HEK293T (cell line): Measurements from ENCODE around the gene CDH18.
"Not testable (repeated sequence)": the region's sequence is repeated elsewhere in the genome, so short reads cannot be mapped to it uniquely, and the experiment has no call there.

Experiments used
- CTCF ChIA-PET: fragments of 350-600 bp; formaldehyde crosslinking; extraction: SDS; loops from one replicate; lab custom pipeline; 2021; ENCODE audit warnings: antibody characterized with exemption, inconsistent platforms; lab: Yijun Ruan, JAX
- POLR2A ChIA-PET: fragments of 350-600 bp; formaldehyde crosslinking; extraction: SDS; loops from one replicate; lab custom pipeline; 2020; ENCODE audit warnings: antibody characterized with exemption, inconsistent platforms; lab: Yijun Ruan, JAX
- DNase-seq: peaks from one replicate; pipeline ENCODE4 v3.0.0; 2012; ENCODE audit warnings: mixed read lengths; ENCODE audit errors: extremely low spot score
- ARNT ChIP-seq: fragments of 450-650 bp; IDR thresholded peaks from 2 replicates; pipeline ENCODE4 v1.6.1; 2017; ENCODE audit warnings: mild to moderate bottlenecking
- BHLHE40 ChIP-seq: fragments of 450-650 bp; IDR thresholded peaks from 2 replicates; pipeline ENCODE4 v1.6.1; 2016; ENCODE audit warnings: mild to moderate bottlenecking, moderate library complexity, borderline replicate concordance
- CTBP1 ChIP-seq: fragments of 450-650 bp; IDR thresholded peaks from 2 replicates; pipeline ENCODE4 v1.6.1; 2016; ENCODE audit warnings: borderline replicate concordance
- ELF4 ChIP-seq: fragments of 450-650 bp; IDR thresholded peaks from 2 replicates; pipeline ENCODE4 v1.6.1; 2017; ENCODE audit warnings: antibody characterized with exemption
- FOXA1 ChIP-seq: fragments of 450-650 bp; IDR thresholded peaks from 2 replicates; pipeline ENCODE4 v1.6.1; 2016; ENCODE audit warnings: mild to moderate bottlenecking
- FOXK2 ChIP-seq: fragments of 450-650 bp; IDR thresholded peaks from 2 replicates; pipeline ENCODE4 v1.6.1; 2016; ENCODE audit warnings: mild to moderate bottlenecking
- FOXM1 ChIP-seq: fragments of 450-650 bp; IDR thresholded peaks from 2 replicates; pipeline ENCODE4 v1.6.1; 2017; ENCODE audit warnings: mild to moderate bottlenecking, borderline replicate concordance
- HDGF ChIP-seq: fragments of 450-650 bp; IDR thresholded peaks from 2 replicates; pipeline ENCODE4 v1.6.1; 2017; ENCODE audit warnings: antibody characterized with exemption, borderline replicate concordance
- L3MBTL2 ChIP-seq: fragments of 450-650 bp; conservative IDR thresholded peaks from 2 replicates; pipeline ENCODE4 v1.6.1; 2016; ENCODE audit warnings: mild to moderate bottlenecking
- LEF1 ChIP-seq: fragments of 450-650 bp; IDR thresholded peaks from 2 replicates; pipeline ENCODE4 v1.6.1; 2017; ENCODE audit warnings: mild to moderate bottlenecking, borderline replicate concordance
- NFRKB ChIP-seq: fragments of 450-650 bp; IDR thresholded peaks from 2 replicates; pipeline ENCODE4 v1.6.1; 2016; ENCODE audit warnings: mild to moderate bottlenecking, moderate library complexity
- PKNOX1 ChIP-seq: fragments of 450-650 bp; IDR thresholded peaks from 2 replicates; pipeline ENCODE4 v1.6.1; 2016
- SP1 ChIP-seq: fragments of 450-650 bp; IDR thresholded peaks from 2 replicates; pipeline ENCODE4 v1.6.1; 2017
- SUZ12 ChIP-seq: fragments of 450-650 bp; IDR thresholded peaks from 2 replicates; pipeline ENCODE4 v1.6.1; 2016; ENCODE audit warnings: mild to moderate bottlenecking
- TARDBP ChIP-seq: fragments of 450-650 bp; IDR thresholded peaks from 2 replicates; pipeline ENCODE4 v1.6.1; 2016
- ZNF384 ChIP-seq: fragments of 450-650 bp; IDR thresholded peaks from 2 replicates; pipeline ENCODE4 v1.6.1; 2016

Gene CDH18

GRCh38 chr5:19790829-19791466, 197.1 kb downstream of the CDH18 start:
- ChIA-PET CTCF (no interaction called here), POLR2A (no interaction called here)
- TF ChIP-seq SUZ12 = no peak
- DNase-seq = no peak

- ChIA-PET POLR2A (no interaction called here), CTCF (no interaction called here)
- TF ChIP-seq FOXK2 = no peak
- TF ChIP-seq ELF4 = no peak
- TF ChIP-seq SP1 = no peak
- TF ChIP-seq BHLHE40 = no peak
- no peak for TF ChIP-seq NFRKB
- no peak for TF ChIP-seq TARDBP
- no peak for TF ChIP-seq FOXM1
- TF ChIP-seq HDGF = no peak
- no peak for TF ChIP-seq CTBP1
- no peak for TF ChIP-seq LEF1
- no peak for TF ChIP-seq FOXA1
- no peak for TF ChIP-seq L3MBTL2
- no peak for TF ChIP-seq ARNT
- TF ChIP-seq SUZ12 = no peak
- no peak for TF ChIP-seq PKNOX1
- no peak for TF ChIP-seq ZNF384
- DNase-seq = no peak
These were observed 205.4 kb downstream of the CDH18 start for GRCh38 chr5:19782566-19782965.

GRCh38 chr5:19777363-19777762, 210.6 kb downstream of the CDH18 start:
- TF ChIP-seq TARDBP (no peak), FOXM1 (no peak), ZNF384 (no peak), SUZ12 (no peak), ELF4 (no peak), FOXA1 (no peak), LEF1 (no peak), SP1 (no peak), L3MBTL2 (no peak), ARNT (no peak), CTBP1 (no peak), PKNOX1 (no peak), HDGF (no peak), BHLHE40 (no peak), FOXK2 (no peak), NFRKB (no peak)
- ChIA-PET CTCF (no interaction called here), POLR2A (no interaction called here)
- DNase-seq = no peak

- DNase-seq, POLR2A ChIA-PET, CTCF ChIA-PET: not testable (repeated sequence)
These were observed 211.1 kb downstream of the CDH18 start for GRCh38 chr5:19776886-19777285.

GRCh38 chr5:19771174-19771835, 216.7 kb downstream of the CDH18 start:
- ChIA-PET POLR2A (no interaction called here), CTCF (no interaction called here)
- TF ChIP-seq CTBP1 (no peak), L3MBTL2 (no peak), ZNF384 (no peak), HDGF (no peak), ARNT (no peak), SP1 (no peak), TARDBP (no peak)
- peak; percentile 4 for DNase-seq

DNA sequence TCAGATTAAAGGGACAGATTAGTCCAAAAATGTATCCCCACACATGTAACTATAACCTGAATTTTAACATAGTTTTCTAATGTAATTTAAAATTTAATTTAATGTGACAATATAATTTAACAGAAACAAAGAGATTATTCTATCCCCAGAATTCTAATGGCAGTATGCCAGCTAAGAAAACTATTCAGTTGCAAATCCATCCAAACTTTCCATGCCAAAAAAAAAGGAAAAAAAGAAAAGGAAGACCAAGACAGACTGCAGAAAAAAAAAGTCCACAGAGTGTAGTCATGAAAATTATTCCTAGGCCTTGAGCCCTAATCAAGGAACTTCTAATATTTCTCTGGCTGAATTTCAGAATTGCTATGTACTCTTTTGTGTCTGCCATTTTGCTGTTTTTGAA, 217.6 kb downstream of the CDH18 start:
- POLR2A ChIA-PET = no interaction called here
- CTCF ChIA-PET = no interaction called here
- no peak for DNase-seq
- TF ChIP-seq L3MBTL2 (no peak), FOXM1 (no peak), FOXK2 (no peak), SP1 (no peak), LEF1 (no peak), PKNOX1 (no peak), FOXA1 (no peak), NFRKB (no peak), BHLHE40 (no peak), ARNT (no peak), HDGF (no peak), ZNF384 (no peak), ELF4 (no peak)

DNA sequence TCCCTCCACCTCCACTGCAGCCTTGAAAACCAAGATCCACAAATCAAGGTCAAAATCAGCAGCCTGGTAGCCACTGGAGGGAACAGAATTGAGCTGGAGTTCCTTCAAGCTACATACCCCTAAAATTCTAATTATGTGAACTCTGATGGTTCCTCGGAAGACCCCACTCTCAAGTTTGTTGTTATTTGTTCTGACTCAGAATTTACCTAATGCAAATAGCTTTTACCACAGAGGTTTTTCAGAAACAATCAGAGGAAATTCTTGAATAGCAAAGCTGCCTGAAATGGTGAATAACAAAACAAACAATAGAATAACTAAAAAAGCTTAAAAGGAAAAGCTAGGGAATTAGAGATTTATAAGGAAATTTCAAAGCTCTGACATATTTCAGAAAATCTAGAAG, 220.0 kb downstream of the CDH18 start:
- TF ChIP-seq FOXM1 = no peak
- DNase-seq = no peak
- CTCF ChIA-PET = no interaction called here
- POLR2A ChIA-PET = no interaction called here
